HL-60 (cell line): ENCODE results near the gene MAN2A1.

Source experiments
- CTCF ChIP-seq: IDR thresholded peaks from one replicate; pipeline ENCODE4 v1.5.1; 2011; ENCODE audit warnings: low read length, control low read depth, inconsistent platforms; ENCODE audit not compliant: insufficient read depth
- POLR2AphosphoS5 ChIP-seq: IDR thresholded peaks from 2 replicates; pipeline ENCODE4 v1.6.1; 2012; ENCODE audit warnings: low read depth
- REST ChIP-seq: IDR thresholded peaks from 2 replicates; pipeline ENCODE4 v1.6.1; 2012; ENCODE audit warnings: low read depth; ENCODE audit not compliant: insufficient replicate concordance
- SPI1 ChIP-seq: IDR thresholded peaks from 2 replicates; pipeline ENCODE4 v1.6.1; 2012; ENCODE audit warnings: low read depth, mild to moderate bottlenecking, borderline replicate concordance

GRCh38 chr5:109748546-109748945 is 58.8 kb downstream of the MAN2A1 start:
- no peak for TF ChIP-seq CTCF
- no peak for TF ChIP-seq SPI1
- no peak for TF ChIP-seq REST
- no peak for TF ChIP-seq POLR2AphosphoS5
